LNCaP clone FGC (cell line): ENCODE data around the gene SPZ1.

Experiments
- DNase-seq: peaks from one replicate; pipeline ENCODE4 v3.0.0-alpha.2; 2011; ENCODE audit warnings: low read depth
- H3K4me3 ChIP-seq: 2 replicates; pipeline ENCODE4 v1.5.1; 2011; ENCODE audit warnings: mild to moderate bottlenecking, low read depth, low read length, control low read depth
- TF ChIP-seq, protein P1 (sequence below): IDR thresholded peaks from 2 replicates; pipeline ENCODE4 v1.5.1; 2012; ENCODE audit warnings: mild to moderate bottlenecking; ENCODE audit not compliant: control insufficient read depth, insufficient read depth; ENCODE audit errors: extremely low read depth

SPZ1 gene

DNA sequence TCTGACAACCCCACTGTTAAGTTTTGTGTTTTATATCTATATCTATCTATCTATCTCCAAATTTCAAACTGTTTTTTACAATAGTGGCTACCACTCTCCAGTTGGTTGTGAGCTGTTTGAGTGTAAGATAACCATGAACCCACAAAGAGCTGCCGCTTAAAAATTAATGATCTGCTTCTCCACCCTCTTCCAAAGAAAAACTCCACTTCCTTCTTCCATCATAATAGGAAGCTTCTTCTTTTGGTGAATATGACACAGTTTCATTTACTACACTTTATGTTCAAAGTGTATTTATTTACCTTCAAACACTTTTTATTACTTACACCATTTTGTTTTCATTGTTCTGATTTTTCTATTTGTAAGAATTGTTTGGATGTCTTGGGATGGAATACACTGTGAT lies 37.9 kb downstream of the SPZ1 start:
- no peak for DNase-seq
- H3K4me3 ChIP-seq = no peak overlapping the region
- TF ChIP-seq, protein P1, sequence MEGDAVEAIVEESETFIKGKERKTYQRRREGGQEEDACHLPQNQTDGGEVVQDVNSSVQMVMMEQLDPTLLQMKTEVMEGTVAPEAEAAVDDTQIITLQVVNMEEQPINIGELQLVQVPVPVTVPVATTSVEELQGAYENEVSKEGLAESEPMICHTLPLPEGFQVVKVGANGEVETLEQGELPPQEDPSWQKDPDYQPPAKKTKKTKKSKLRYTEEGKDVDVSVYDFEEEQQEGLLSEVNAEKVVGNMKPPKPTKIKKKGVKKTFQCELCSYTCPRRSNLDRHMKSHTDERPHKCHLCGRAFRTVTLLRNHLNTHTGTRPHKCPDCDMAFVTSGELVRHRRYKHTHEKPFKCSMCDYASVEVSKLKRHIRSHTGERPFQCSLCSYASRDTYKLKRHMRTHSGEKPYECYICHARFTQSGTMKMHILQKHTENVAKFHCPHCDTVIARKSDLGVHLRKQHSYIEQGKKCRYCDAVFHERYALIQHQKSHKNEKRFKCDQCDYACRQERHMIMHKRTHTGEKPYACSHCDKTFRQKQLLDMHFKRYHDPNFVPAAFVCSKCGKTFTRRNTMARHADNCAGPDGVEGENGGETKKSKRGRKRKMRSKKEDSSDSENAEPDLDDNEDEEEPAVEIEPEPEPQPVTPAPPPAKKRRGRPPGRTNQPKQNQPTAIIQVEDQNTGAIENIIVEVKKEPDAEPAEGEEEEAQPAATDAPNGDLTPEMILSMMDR = no peak

DNA sequence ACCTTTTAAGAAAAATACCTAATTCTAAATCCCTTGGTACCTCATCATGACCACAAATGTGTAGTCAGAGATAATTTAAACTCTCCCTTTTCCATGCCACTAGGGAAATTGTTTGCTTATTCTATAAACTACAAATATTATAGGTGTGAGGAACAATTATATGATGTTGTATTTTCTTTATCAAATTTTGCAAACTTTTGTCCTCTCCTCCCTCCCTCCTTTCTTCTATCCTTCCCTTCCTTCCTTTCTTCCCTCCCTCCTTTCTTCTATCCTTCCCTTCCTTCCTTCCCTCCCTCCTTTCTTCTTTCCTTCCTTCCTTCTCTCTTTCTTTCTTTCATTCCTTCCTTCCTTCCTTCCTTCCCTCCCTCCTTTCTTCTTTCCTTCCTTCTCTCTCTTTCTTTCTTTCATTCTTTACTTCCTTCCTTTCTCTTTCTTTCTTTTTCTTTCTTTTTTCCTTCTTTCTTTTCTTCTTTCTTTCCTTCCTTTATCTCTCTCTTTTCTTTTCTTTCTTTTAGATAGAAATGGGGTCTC lies 41.2 kb downstream of the SPZ1 start:
- no peak overlapping the region for H3K4me3 ChIP-seq
- DNase-seq = no peak
- TF ChIP-seq, protein P1 = no peak

DNA sequence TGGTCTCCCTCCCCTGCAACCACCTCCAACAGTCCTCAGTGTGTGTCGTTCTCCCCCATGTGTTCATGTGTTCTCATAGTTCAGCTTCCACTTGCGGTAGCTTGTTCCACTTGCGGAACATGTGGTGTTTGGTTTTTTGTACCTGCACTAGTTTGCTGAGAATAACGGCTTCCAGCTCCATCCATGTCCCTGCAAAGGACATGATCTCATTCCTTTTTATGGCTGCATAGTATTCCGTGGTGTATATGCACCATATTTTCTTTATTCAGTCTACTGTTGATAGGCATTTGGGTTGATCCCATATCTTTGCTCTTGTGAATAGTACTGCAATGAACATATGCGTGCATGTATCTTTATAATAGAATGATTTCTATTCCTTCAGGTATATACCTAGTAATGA lies 45.1 kb downstream of the SPZ1 start:
- no peak for DNase-seq
- no peak overlapping the region for H3K4me3 ChIP-seq
- TF ChIP-seq, protein P1 = no peak

DNA sequence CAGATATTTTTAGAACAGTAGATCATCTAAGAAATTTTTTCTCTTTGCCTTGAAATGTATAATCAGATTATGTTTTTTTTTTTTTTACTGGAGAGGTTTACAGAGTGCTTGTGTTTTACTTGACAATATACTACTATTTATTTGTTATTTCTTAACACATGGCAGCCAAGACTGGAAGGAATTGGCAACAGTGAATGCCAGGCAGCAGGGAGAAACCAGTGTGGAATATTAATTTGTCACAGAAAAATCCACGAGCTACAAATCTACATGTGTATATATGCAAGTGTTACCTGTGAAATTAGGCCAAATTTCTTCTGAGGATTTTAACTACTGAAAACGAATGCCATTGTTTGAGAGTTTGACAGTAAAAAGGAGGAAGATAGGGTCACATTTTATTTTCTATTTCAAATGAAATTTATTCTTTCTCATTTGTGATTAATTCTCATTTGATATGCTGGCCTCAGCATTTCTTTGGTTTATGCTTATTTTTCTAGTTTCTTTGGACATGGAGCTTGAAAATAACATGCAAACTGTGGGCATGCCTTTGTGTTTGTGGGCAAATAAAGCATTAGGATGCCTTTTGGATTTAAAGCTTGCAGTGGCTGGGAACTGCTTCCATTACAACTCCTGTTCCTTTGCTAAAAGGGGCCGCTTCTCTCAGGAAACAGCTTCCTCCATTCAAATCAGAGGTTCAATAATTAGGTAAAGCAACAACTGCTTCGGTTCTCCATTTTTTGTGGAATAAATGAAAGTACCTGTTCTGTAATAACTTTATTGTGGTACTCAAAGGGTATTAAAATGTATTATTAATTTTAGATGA lies 49.1 kb downstream of the SPZ1 start:
- TF ChIP-seq, protein P1 = no peak

DNA sequence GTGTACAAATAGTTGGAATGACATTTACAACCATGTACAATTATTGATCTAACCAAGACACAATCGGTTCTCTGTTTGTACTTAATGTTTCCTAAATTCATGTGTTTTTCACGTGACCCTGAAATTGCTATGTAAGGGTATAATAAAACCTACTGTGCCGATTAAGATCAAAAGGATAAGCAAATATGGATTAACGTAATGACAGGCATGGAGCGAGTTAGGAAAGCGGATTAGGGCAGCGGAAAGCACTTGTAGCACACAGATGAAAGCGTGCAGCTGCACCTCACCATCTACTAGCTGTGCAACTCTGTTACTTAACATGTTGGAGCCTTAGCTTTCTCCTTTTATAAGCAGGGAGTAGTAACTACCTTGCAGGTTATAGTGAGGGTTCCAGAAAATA lies 49.7 kb downstream of the SPZ1 start:
- DNase-seq = no peak
- no peak overlapping the region for H3K4me3 ChIP-seq
- TF ChIP-seq, protein P1 = no peak

More for the DNA sequence above, 49.1 kb downstream of the SPZ1 start:
- no peak for DNase-seq
- H3K4me3 ChIP-seq = no peak overlapping the region

DNA sequence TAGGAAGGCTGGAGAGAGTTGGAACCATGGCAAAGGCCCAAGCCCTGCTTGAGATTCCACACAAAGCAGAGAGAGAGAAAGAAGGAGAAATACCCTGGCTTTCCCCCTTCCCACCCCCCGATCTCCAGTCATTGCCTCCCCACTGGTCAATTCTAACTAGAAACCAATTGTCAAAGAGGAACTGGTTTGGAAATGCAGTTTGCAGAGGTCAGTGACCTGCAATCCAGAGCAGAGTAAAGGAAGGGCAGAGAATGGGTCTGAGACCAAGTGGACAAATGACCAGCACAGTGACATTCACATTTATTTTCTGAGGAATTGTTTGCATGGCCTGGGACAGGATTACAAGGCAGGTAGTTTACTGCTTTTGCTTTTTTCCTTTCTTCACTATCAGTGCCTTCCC lies 50.6 kb downstream of the SPZ1 start:
- no peak for DNase-seq
- H3K4me3 ChIP-seq = no peak overlapping the region
- TF ChIP-seq, protein P1 = no peak
